HUES6 (cell line): ENCODE data around the gene SMARCD3.

Experiments used
- H3K27ac ChIP-seq: 2 replicates; pipeline ENCODE4 v1.7.0; 2013; ENCODE audit warnings: low read depth, mild to moderate bottlenecking, low read length, inconsistent platforms
- H3K27me3 ChIP-seq: 2 replicates; pipeline ENCODE4 v1.6.1; 2013; ENCODE audit warnings: low read length; ENCODE audit not compliant: control insufficient read depth, insufficient read depth
- H3K36me3 ChIP-seq: 2 replicates; pipeline ENCODE4 v1.6.1; 2013; ENCODE audit warnings: low read length; ENCODE audit not compliant: control insufficient read depth, insufficient read depth
- H3K4me1 ChIP-seq: 2 replicates; pipeline ENCODE4 v1.6.1; 2013; ENCODE audit warnings: low read length; ENCODE audit not compliant: control insufficient read depth, insufficient read depth
- H3K4me3 ChIP-seq: 2 replicates; pipeline ENCODE4 v1.5.1; 2013; ENCODE audit warnings: low read depth, low read length
- H3K9ac ChIP-seq: one replicate; pipeline ENCODE4 v1.6.1; 2013; ENCODE audit warnings: mild to moderate bottlenecking, low read length
- H3K9me3 ChIP-seq: 2 replicates; pipeline ENCODE4 v1.6.1; 2013; ENCODE audit warnings: low read depth, low read length; ENCODE audit not compliant: control insufficient read depth, insufficient read depth

Gene SMARCD3

GRCh38 chr7:151248346-151249033 lies at the start of gene SMARCD3:
SMARCD3 (minus strand) TSS chr7:151248694; CDS start chr7:151248562, 132 bp downstream.
- Histone ChIP-seq H3K9ac (peak within 1 kb of the TSS; percentile 67), H3K4me3 (peak within 1 kb of the TSS; percentile 71), H3K27me3 (peaks cover 75% of the 10 kb centered on the region), H3K36me3 (no peaks in the 10 kb centered on the region), H3K27ac (no peak within 1 kb of the TSS), H3K9me3 (no peaks in the 10 kb centered on the region), H3K4me1 (peaks cover 63% of the 10 kb centered on the region)

GRCh38 chr7:151296202-151296992 lies 47.9 kb upstream of the SMARCD3 start:
- peaks cover 12% of the 10 kb centered on the region for H3K9me3 ChIP-seq
- H3K9ac ChIP-seq: no peak overlapping the region
- no peak overlapping the region for H3K4me3 ChIP-seq
- no peak overlapping the region for H3K27ac ChIP-seq
- peaks cover 22% of the 10 kb centered on the region for H3K27me3 ChIP-seq
- H3K4me1 ChIP-seq: no peaks in the 10 kb centered on the region
- no peaks in the 10 kb centered on the region for H3K36me3 ChIP-seq

- H3K27me3 ChIP-seq: peaks cover 7% of the 10 kb centered on the region
Observed at GRCh38 chr7:151292850-151293249, 44.4 kb upstream of the SMARCD3 start.

GRCh38 chr7:151291206-151291605 lies 42.7 kb upstream of the SMARCD3 start:
- Histone ChIP-seq H3K4me1 (no peaks in the 10 kb centered on the region), H3K9me3 (no peaks in the 10 kb centered on the region), H3K36me3 (no peaks in the 10 kb centered on the region), H3K27ac (no peak overlapping the region), H3K27me3 (peaks cover 7% of the 10 kb centered on the region), H3K9ac (no peak overlapping the region), H3K4me3 (no peak overlapping the region)

More at GRCh38 chr7:151292850-151293249, 44.4 kb upstream of the SMARCD3 start:
- Histone ChIP-seq H3K27ac (no peak overlapping the region), H3K4me3 (no peak overlapping the region), H3K36me3 (no peaks in the 10 kb centered on the region), H3K4me1 (no peaks in the 10 kb centered on the region), H3K9ac (no peak overlapping the region), H3K9me3 (0 out of 2 replicates have a peak, but pooled peaks cover 2% of the 10 kb centered on the region)

- Histone ChIP-seq H3K9ac (no peak overlapping the region), H3K27me3 (peaks cover 9% of the 10 kb centered on the region), H3K36me3 (no peaks in the 10 kb centered on the region), H3K27ac (no peak overlapping the region), H3K4me1 (no peaks in the 10 kb centered on the region), H3K9me3 (no peaks in the 10 kb centered on the region), H3K4me3 (no peak overlapping the region)
Observed at GRCh38 chr7:151290355-151290760, 41.9 kb upstream of the SMARCD3 start.

GRCh38 chr7:151289891-151290290 lies 41.4 kb upstream of the SMARCD3 start:
- Histone ChIP-seq H3K9me3 (no peaks in the 10 kb centered on the region), H3K4me1 (no peaks in the 10 kb centered on the region), H3K27ac (no peak overlapping the region), H3K27me3 (peaks cover 10% of the 10 kb centered on the region), H3K9ac (no peak overlapping the region), H3K36me3 (no peaks in the 10 kb centered on the region), H3K4me3 (no peak overlapping the region)

GRCh38 chr7:151286148-151286547 lies 37.7 kb upstream of the SMARCD3 start:
- H3K9ac ChIP-seq: no peak overlapping the region
- peaks cover 5% of the 10 kb centered on the region; the same call in 1 of the 2 replicates for H3K27me3 ChIP-seq
- no peak overlapping the region for H3K27ac ChIP-seq
- peaks cover 5% of the 10 kb centered on the region for H3K4me1 ChIP-seq
- no peaks in the 10 kb centered on the region for H3K9me3 ChIP-seq
- H3K36me3 ChIP-seq: no peaks in the 10 kb centered on the region
- H3K4me3 ChIP-seq: no peak overlapping the region

GRCh38 chr7:151283302-151283701 lies 34.8 kb upstream of the SMARCD3 start:
- H3K36me3 ChIP-seq: no peaks in the 10 kb centered on the region
- no peak overlapping the region for H3K9ac ChIP-seq
- H3K4me3 ChIP-seq: no peak overlapping the region
- no peaks in the 10 kb centered on the region for H3K9me3 ChIP-seq
- no peak overlapping the region for H3K27ac ChIP-seq
- H3K27me3 ChIP-seq: peaks cover 9% of the 10 kb centered on the region; the same call in 1 of the 2 replicates
- peaks cover 5% of the 10 kb centered on the region for H3K4me1 ChIP-seq

GRCh38 chr7:151282111-151282510 lies 33.6 kb upstream of the SMARCD3 start:
- no peak overlapping the region for H3K4me3 ChIP-seq
- no peak overlapping the region for H3K9ac ChIP-seq
- no peaks in the 10 kb centered on the region for H3K36me3 ChIP-seq
- H3K9me3 ChIP-seq: no peaks in the 10 kb centered on the region
- H3K27ac ChIP-seq: no peak overlapping the region
- H3K27me3 ChIP-seq: peaks cover 17% of the 10 kb centered on the region
- H3K4me1 ChIP-seq: peaks cover 9% of the 10 kb centered on the region

- Histone ChIP-seq H3K27ac (no peak overlapping the region), H3K36me3 (no peaks in the 10 kb centered on the region), H3K4me1 (peaks cover 9% of the 10 kb centered on the region), H3K9me3 (no peaks in the 10 kb centered on the region), H3K27me3 (peaks cover 18% of the 10 kb centered on the region), H3K9ac (no peak overlapping the region), H3K4me3 (no peak overlapping the region)
Observed at GRCh38 chr7:151281686-151282085, 33.2 kb upstream of the SMARCD3 start.

GRCh38 chr7:151280388-151281019 lies 32.0 kb upstream of the SMARCD3 start:
- no peak overlapping the region for H3K9ac ChIP-seq
- no peak overlapping the region for H3K4me3 ChIP-seq
- H3K36me3 ChIP-seq: no peaks in the 10 kb centered on the region
- H3K9me3 ChIP-seq: no peaks in the 10 kb centered on the region
- peaks cover 9% of the 10 kb centered on the region for H3K4me1 ChIP-seq
- H3K27me3 ChIP-seq: peaks cover 29% of the 10 kb centered on the region
- H3K27ac ChIP-seq: no peak overlapping the region
